PC-3 (cell line): ENCODE data around the gene BCLAF3.

Experiments
- EZH2 ChIP-seq: fragments of 300-600 bp; sonication (generic); IDR thresholded peaks from one replicate; pipeline ENCODE4 v1.6.1; 2017; ENCODE audit warnings: antibody characterized with exemption, mild to moderate bottlenecking, low read length; ENCODE audit not compliant: unreplicated experiment
- EZH2phosphoT487 ChIP-seq: fragments of 300-600 bp; sonication (generic); IDR thresholded peaks from 2 replicates; pipeline ENCODE4 v1.6.1; 2018; ENCODE audit warnings: mild to moderate bottlenecking, antibody characterized with exemption, low read length, borderline replicate concordance
- TF ChIP-seq, protein P1 (sequence below): fragments of 300-600 bp; sonication (generic); conservative IDR thresholded peaks from 2 replicates; pipeline ENCODE4 v1.5.1; 2017; ENCODE audit warnings: antibody characterized with exemption, low read depth, mild to moderate bottlenecking, low read length

DNA sequence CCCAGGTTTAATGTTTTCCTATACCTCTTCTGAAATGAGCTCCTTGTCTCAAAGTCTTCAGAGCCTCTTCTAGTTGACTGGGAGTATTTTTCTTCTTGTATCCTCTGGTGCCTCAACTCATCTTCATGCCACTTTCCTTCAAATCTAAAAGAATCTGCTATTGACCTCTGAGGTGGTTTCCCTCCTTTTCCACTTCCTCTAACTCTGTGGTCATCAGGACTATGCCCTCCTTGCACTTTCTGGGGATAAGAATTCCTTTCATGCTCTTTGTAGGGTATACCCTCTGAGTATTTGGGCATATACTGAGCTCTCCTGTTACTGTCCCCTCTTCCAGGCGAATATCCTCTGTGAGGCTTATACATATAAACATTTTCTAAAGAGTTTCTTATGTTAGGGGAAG is 24.8 kb downstream of the BCLAF3 start:
- TF ChIP-seq, protein P1, sequence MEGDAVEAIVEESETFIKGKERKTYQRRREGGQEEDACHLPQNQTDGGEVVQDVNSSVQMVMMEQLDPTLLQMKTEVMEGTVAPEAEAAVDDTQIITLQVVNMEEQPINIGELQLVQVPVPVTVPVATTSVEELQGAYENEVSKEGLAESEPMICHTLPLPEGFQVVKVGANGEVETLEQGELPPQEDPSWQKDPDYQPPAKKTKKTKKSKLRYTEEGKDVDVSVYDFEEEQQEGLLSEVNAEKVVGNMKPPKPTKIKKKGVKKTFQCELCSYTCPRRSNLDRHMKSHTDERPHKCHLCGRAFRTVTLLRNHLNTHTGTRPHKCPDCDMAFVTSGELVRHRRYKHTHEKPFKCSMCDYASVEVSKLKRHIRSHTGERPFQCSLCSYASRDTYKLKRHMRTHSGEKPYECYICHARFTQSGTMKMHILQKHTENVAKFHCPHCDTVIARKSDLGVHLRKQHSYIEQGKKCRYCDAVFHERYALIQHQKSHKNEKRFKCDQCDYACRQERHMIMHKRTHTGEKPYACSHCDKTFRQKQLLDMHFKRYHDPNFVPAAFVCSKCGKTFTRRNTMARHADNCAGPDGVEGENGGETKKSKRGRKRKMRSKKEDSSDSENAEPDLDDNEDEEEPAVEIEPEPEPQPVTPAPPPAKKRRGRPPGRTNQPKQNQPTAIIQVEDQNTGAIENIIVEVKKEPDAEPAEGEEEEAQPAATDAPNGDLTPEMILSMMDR, result no peak
- TF ChIP-seq EZH2 (no peak), EZH2phosphoT487 (no peak)
